GM19324 (cell line): ENCODE measurements around the gene SCN2B.

Experiments used
- ATAC-seq: cut with Tn5 transposase; IDR thresholded peaks from one replicate; pipeline ENCODE4 v1.9.1; 2021; ENCODE audit warnings: mild to moderate bottlenecking, moderate library complexity; ENCODE audit not compliant: unreplicated experiment, low FRiP score

SCN2B gene

GRCh38 chr11:118138839-118139420 is 37.5 kb downstream of the SCN2B start:
- no peak for ATAC-seq

- no peak for ATAC-seq
These were observed 39.6 kb downstream of the SCN2B start for GRCh38 chr11:118136801-118137200.

GRCh38 chr11:118136341-118136740 is 40.1 kb downstream of the SCN2B start:
- no peak for ATAC-seq

DNA sequence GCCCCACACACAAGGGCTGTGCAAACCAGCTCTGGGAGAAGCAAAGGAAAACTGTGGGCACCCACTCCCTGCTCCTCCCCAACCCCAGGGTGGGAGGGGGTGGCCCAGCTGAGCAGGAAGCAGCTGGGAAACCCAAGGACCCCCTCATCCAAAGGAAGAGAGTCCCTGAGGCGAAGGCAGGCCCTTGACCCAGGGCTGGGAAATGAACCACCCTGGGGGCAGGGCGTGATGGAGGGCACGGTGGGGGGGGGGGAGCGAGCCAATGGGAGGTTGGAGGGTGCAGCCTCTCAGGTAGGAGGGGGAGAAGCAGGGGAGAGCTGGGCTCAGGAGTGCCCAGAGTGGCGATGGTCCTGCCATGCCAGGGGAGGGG is 40.7 kb downstream of the SCN2B start:
- no peak for ATAC-seq

DNA sequence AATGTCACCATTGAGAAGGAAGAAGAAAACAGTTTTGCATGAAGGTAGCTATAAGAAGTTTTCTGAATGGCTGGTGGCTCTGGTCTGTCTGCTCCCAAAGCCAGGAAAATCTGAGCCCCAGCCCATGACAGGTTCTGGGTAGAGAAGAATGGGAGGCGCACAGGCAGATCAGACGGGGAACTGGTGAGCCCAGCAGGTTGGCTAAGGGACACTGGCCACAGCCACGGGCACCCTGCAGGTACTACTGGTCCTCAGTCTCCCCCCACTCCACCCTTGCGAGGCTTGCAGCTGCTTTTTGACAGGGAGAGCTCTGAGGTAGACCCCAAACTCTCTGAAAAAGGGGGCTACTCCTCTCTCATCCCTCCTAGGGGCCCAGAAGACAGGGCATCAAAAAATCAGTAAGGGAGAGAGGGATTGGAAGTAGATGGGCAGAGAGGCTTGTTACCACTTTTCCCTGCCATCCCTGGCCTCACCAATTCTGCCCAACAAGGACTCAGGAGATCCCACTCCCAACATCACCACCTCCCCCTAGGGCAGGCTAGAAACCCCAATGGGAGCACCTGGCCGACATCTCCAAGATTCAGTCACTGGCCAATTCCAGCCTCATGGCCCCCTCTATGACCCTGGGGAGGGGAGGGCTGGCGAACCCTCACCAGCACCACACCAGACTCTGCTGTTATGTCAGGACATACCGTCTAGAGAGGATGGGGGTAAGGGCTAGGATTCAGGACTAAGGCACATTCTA is 41.2 kb downstream of the SCN2B start:
- ATAC-seq, result no peak

DNA sequence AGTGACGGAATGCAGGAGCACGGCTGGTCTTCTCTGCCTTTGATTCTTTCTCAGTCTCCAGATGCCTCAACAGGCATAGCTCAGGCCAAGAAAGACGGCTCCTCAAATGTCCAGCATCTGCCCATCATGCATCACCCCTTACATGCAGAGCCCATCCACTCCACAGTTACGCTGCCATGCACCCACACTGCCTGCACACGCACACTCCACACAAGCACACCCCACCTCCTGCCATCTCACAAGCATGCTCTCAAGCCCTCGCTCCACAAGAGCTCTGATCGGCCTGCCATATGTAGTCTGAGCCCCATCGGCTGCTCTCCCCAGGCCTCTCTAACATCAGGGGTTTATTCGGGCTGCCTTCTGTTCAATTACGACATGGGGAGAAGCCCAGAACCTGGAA is 42.6 kb downstream of the SCN2B start:
- no peak for ATAC-seq

- no peak for ATAC-seq
These were observed 43.9 kb downstream of the SCN2B start for GRCh38 chr11:118132385-118133151.

DNA sequence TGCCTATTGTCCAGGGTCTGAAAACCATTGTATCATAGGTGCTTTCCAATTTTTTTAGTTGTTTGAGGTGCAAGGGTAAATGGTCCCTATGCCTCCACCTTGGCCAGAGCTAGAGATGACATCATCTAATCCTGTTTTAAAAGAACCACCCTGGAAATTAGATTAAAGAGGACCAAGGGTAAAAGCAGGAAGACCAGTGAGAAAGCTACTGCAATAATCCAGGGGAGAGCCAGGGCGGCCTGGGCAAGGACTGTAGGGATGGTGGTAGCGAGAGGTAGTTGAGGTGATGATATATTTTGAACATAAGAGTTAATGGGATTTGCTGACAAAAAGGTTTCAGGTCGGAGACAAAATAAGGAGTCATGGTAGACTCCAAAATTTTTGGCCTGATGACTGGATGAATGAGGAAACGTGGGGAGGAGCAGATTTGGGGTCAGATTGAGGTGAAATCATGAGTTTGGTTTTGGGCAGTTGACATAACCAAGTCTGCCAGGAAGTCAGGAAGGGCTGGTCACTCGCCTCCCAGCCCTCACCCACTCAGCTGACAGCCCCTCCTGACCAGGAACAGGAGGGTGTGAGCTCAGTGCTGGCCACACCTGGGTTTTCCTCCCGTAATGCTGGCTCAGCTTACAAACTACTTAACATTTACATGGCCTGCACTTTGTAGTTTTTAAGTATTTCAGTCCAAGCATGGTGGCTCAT is 46.8 kb downstream of the SCN2B start:
- no peak for ATAC-seq

- ATAC-seq, result no peak
These were observed 47.5 kb downstream of the SCN2B start for GRCh38 chr11:118128721-118129470.

DNA sequence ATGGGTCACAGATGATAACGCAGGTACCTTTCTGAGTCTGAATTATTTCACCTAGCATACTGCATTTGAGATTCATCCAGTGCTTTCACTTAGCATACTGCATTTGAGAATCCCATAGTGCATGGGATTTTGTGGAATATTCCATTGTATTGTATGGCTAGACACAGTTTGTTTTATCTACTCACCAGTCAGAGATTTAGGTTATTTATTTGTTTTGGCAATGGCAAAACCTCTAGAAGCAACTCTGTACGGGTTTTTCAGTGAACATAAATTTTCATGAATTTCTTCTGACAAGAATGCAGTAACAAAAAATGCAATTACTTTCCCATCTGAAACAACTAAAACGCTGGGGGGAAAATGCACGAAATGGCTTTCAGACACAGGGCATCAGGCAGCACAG is 48.1 kb downstream of the SCN2B start:
- no peak for ATAC-seq

DNA sequence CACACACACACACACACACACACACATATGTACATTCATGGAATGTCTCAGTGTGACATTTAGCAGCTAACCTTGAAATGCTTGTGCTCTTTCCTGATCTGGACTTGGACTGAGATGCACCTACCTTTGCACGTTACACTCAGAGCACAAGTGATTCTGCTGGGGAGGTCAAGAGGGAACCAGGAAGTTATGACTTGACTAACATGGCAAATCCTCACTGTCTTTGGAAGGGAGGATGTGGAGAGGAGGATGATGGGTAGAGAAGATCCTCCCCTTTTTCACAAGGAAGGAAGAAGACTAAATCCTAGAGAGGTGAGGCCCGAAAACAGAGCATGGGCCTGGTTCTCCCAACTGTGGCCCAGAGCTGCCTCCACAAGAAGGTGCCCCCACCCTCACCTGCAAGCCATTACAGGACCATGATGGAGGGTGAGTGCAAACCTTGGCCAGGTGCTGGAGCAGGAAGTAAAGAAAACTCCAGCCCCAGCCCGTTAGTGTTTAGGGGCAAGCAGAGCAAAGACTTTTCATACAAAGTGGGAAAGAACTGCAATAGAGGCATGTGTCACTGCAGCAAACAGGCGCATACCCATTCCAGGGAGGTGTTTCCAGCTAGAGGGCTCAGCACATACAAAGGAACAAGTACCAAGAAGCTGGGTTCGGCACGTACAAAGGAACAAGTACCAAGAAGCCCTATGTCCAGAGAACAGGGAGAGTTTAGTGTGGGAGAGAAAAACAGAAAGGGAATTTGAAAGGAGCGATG is 50.2 kb downstream of the SCN2B start:
- no peak for ATAC-seq

- no peak for ATAC-seq
These were observed 51.4 kb downstream of the SCN2B start for GRCh38 chr11:118124929-118125535.

GRCh38 chr11:118120793-118121192 is 55.6 kb downstream of the SCN2B start:
- no peak for ATAC-seq

DNA sequence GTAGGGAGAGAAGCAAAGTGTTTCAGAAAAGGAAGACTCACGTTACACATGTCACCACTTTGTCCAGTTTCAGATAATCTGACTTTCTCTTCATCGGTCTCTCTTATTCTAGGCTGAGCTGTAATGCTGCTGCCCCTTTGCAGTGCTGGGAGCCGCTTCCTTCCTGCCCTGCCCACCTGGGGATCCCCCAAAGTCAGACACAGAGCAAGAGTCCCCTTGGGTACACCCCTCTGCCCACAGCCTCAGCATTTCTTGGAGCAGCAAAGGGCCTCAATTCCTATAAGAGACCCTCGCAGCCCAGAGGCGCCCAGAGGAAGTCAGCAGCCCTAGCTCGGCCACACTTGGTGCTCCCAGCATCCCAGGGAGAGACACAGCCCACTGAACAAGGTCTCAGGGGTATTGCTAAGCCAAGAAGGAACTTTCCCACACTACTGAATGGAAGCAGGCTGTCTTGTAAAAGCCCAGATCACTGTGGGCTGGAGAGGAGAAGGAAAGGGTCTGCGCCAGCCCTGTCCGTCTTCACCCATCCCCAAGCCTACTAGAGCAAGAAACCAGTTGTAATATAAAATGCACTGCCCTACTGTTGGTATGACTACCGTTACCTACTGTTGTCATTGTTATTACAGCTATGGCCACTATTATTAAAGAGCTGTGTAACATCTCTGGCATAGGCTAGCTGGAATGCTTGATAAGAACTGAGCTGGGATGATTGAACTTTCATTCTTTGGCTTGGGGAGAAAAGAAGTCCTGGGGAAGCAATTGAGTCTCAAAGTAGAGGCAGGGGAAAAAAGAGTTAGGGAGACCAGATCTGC is 58.4 kb downstream of the SCN2B start:
- no peak for ATAC-seq

DNA sequence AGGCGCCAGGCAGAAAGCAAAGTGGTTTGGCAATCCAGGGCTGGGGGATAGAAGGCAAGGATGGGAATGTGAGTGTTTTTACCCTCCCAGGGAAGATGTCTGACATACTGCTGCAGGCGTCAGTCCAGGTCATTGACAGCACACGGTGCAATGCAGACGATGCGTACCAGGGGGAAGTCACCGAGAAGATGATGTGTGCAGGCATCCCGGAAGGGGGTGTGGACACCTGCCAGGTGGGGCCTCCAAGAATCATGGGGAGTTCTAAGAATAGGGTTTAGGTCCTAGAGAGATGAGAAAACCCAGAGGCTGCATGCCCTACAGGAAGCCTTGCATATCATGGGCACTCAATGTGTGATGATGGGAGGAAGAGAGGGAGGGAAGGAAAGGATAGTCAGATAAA is 61.4 kb downstream of the SCN2B start:
- no peak for ATAC-seq

DNA sequence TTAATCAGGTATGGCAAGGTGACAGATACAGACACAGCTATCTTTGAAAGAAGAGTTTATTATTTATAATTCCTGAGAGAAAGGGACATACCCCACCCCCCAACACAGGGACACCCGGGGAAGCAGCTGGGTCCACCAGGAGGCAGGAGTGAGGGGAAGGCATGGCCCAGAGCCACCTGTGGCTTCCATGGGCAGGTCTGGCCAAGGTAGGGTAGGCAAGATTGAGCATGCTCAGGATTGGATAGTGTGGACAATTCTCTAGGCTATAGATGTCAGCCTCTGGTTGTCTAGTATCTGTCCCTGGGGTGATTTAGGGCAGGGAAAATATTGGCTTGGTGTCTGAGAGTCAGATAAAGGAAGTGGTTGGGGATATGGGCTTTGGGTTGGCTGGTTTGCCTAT is 62.2 kb downstream of the SCN2B start:
- no peak for ATAC-seq

DNA sequence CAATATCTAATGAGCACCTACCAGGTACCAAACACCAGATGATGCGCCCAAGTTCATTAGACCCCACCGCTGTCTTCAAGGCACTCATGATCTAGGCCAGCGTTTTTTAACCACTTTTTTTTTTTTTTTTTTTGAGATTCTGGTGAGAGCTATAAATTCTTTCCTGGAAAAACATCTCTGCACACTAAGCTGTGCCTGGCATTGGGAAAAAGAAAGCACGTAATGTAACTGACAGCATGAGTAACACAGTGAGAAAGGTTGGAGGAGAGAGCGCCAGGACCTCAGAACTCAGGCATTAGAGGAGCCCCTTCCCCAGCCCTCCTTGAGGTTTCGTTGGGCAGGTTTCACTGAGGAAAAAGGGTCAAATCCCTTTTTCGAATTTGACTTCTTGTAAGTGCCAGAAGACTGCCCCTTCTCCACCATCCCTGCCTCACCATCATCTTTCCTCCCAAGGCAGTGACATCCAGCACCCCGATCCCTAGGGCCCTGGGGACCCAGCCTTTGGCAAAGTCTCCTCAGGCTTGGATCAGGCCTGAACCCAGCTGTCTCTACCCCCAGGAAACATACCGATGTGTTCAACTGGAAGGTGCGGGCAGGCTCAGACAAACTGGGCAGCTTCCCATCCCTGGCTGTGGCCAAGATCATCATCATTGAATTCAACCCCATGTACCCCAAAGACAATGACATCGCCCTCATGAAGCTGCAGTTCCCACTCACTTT is 63.6 kb downstream of the SCN2B start:
- ATAC-seq, result no peak
